DND-41 (cell line): Measurements from ENCODE around the gene PKD1.

Experiments
- EZH2 ChIP-seq: IDR thresholded peaks from 3 replicates; pipeline ENCODE4 v1.6.1; 2012; ENCODE audit warnings: borderline replicate concordance, low read depth, mild to moderate bottlenecking, moderate library complexity, low read length, inconsistent platforms; ENCODE audit not compliant: severe bottlenecking
- TF ChIP-seq, protein P1 (sequence below): IDR thresholded peaks from 2 replicates; pipeline ENCODE4 v1.5.1; 2012; ENCODE audit warnings: borderline replicate concordance, low read length, moderate library complexity, mild to moderate bottlenecking; ENCODE audit not compliant: poor library complexity, severe bottlenecking; ENCODE audit errors: extremely low read depth

DNA sequence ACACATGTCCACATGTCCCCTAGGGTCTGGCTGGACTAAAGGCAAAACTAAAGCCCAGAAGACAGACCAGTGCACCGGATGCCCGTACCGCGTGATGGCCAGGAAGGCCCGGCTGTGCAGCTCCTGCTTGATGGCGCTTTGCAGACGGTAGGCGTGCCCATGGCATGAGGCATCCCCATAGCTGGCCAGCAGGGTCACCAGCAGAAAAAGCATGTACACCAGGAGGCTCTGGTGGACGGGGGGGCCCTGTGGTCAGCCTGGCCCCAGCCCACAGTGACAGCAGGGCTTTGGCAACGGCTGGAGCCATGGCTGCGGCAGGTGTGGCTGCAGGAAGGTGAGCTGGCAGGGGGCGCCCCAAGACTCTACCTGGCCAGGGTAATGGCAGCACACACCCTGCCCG lies 42.8 kb downstream of the PKD1 start:
- TF ChIP-seq, protein P1, sequence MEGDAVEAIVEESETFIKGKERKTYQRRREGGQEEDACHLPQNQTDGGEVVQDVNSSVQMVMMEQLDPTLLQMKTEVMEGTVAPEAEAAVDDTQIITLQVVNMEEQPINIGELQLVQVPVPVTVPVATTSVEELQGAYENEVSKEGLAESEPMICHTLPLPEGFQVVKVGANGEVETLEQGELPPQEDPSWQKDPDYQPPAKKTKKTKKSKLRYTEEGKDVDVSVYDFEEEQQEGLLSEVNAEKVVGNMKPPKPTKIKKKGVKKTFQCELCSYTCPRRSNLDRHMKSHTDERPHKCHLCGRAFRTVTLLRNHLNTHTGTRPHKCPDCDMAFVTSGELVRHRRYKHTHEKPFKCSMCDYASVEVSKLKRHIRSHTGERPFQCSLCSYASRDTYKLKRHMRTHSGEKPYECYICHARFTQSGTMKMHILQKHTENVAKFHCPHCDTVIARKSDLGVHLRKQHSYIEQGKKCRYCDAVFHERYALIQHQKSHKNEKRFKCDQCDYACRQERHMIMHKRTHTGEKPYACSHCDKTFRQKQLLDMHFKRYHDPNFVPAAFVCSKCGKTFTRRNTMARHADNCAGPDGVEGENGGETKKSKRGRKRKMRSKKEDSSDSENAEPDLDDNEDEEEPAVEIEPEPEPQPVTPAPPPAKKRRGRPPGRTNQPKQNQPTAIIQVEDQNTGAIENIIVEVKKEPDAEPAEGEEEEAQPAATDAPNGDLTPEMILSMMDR, result no peak
- no peak for TF ChIP-seq EZH2
